Keratinocyte (primary cell): ENCODE data around the gene COTL1. TPM values are rescaled to one million over a fixed set of nuclear protein-coding genes. Genes with fewer than 3 reads are reported as not detected.

ENCODE experiments used
- DNase-seq: peaks from one replicate; pipeline ENCODE4 v3.0.0-alpha.2; 2011; ENCODE audit warnings: low read depth, missing footprints, low spot score
- FAIRE-seq: peaks from 2 replicates; lab custom pipeline; 2011; peaks lifted over from hg19 to GRCh38; lab: Jason Lieb, UNC
- H2AFZ ChIP-seq: 2 replicates; pipeline ENCODE4 v1.6.0; 2012; ENCODE audit warnings: low read length, control low read depth, inconsistent platforms; ENCODE audit not compliant: control insufficient read depth
- H3K27ac ChIP-seq: 2 replicates; pipeline ENCODE4 v1.5.1; 2011; ENCODE audit warnings: low read length; ENCODE audit not compliant: control insufficient read depth, insufficient read depth
- H3K27me3 ChIP-seq: 3 replicates; pipeline ENCODE4 v1.6.0; 2011; ENCODE audit warnings: low read length; ENCODE audit not compliant: control insufficient read depth, insufficient read depth; ENCODE audit errors: extremely low read depth
- H3K36me3 ChIP-seq, 2 experiments: 2 replicates in 1 of 2; 3 replicates in 1 of 2; pipeline ENCODE4 v1.5.1; 2011; ENCODE audit warnings: low read length in 2 of 2, mild to moderate bottlenecking in 1 of 2; ENCODE audit not compliant: control insufficient read depth in 2 of 2, insufficient read depth in 2 of 2; ENCODE audit errors: extremely low read depth in 1 of 2
- H3K4me1 ChIP-seq: 3 replicates; pipeline ENCODE4 v1.5.1; 2011; ENCODE audit warnings: low read length; ENCODE audit not compliant: control insufficient read depth, insufficient read depth; ENCODE audit errors: extremely low read depth
- H3K4me2 ChIP-seq: 3 replicates; pipeline ENCODE4 v1.6.0; 2011; ENCODE audit warnings: low read depth, low read length; ENCODE audit not compliant: control insufficient read depth, insufficient read depth; ENCODE audit errors: extremely low read depth
- H3K4me3 ChIP-seq, 3 experiments: fragments of 200-600 bp in 1 of 3; sonication (generic) in 1 of 3; 2 replicates in 2 of 3; 3 replicates in 1 of 3; pipeline ENCODE4 v1.5.1; 2011 to 2016; ENCODE audit warnings: low read length in 3 of 3, mild to moderate bottlenecking in 3 of 3, control low read depth in 2 of 3, inconsistent platforms in 1 of 3, low read depth in 1 of 3, mixed read lengths in 1 of 3, mixed run types in 1 of 3, moderate library complexity in 1 of 3; ENCODE audit not compliant: control insufficient read depth in 2 of 3, insufficient read depth in 2 of 3; ENCODE audit errors: extremely low read depth in 1 of 3
- H3K79me2 ChIP-seq: 2 replicates; pipeline ENCODE4 v1.6.0; 2012; ENCODE audit warnings: low read length; ENCODE audit not compliant: control insufficient read depth, insufficient read depth
- H3K9ac ChIP-seq: 3 replicates; pipeline ENCODE4 v1.6.0; 2011; ENCODE audit warnings: low read length; ENCODE audit not compliant: control insufficient read depth, insufficient read depth; ENCODE audit errors: extremely low read depth
- H3K9me1 ChIP-seq: 3 replicates; pipeline ENCODE4 v1.6.0; 2011; ENCODE audit warnings: low read length; ENCODE audit not compliant: control insufficient read depth, insufficient read depth; ENCODE audit errors: extremely low read depth
- H3K9me3 ChIP-seq: 2 replicates; pipeline ENCODE4 v1.5.1; 2012; ENCODE audit warnings: low read depth, low read length; ENCODE audit not compliant: control insufficient read depth
- H4K20me1 ChIP-seq: 3 replicates; pipeline ENCODE4 v1.6.0; 2011; ENCODE audit warnings: low read length; ENCODE audit not compliant: control insufficient read depth, insufficient read depth; ENCODE audit errors: extremely low read depth
- CTCF ChIP-seq, 3 experiments: IDR thresholded peaks in 1 of 3; conservative IDR thresholded peaks in 1 of 3; optimal IDR thresholded peaks in 1 of 3; 2 replicates in 2 of 3; 3 replicates in 1 of 3; pipeline versions ENCODE3 to v1.5.1; 2011; ENCODE audit warnings: low read length in 3 of 3, mild to moderate bottlenecking in 3 of 3, moderate library complexity in 2 of 3, control low read depth in 1 of 3, inconsistent platforms in 1 of 3; ENCODE audit not compliant: insufficient read depth in 2 of 3; ENCODE audit errors: extremely low read depth in 1 of 3
- EZH2 ChIP-seq: IDR thresholded peaks from one replicate; pipeline ENCODE4 v1.6.1; 2012; ENCODE audit warnings: inconsistent platforms, mild to moderate bottlenecking, low read length, moderate library complexity
- dilution Hi-C: fragments of 300-500 bp; cut with MboI; formaldehyde crosslinking; loops from one replicate; pipeline ENCODE4 v1.7.0; 2020; ENCODE audit warnings: low sequenced_read_pairs; ENCODE audit not compliant: extremely low pct_ligation_motif_present
- polyA plus RNA-seq, 5 experiments: library from polyadenylated mRNA; depleted of rRNA in 3 of 5; stranded (reverse) in 3 of 5; stranded (forward) in 1 of 5; unstranded in 1 of 5; fragments of >200 nt; gene quantifications; 1 replicate in 1 of 5; 2 replicates in 3 of 5; 3 replicates in 1 of 5; pipeline versions ENCODE4 v1.2.1 to v1.2.3, GENCODE V29; 2011 to 2012; ENCODE audit warnings: missing spikeins in 2 of 5, low read depth in 1 of 5, low replicate concordance in 1 of 5

The COTL1 gene
- polyA plus RNA-seq, 1 donor (not counting 4 experiments of a cell fraction or from before 2014, with no cell fraction given) = 116 TPM

GRCh38 chr16:84631886-84632285, 14.0 kb upstream of the COTL1 start:
- no peaks in the 10 kb centered on the region for H3K79me2 ChIP-seq
- dilution Hi-C loops = no loop called here
- H4K20me1 ChIP-seq = no peaks in the 10 kb centered on the region
- FAIRE-seq (no peak), DNase-seq (no peak)
- no peak overlapping the region for H3K4me2 ChIP-seq
- no peak overlapping the region for H3K27ac ChIP-seq
- H3K9me3 ChIP-seq = no peaks in the 10 kb centered on the region
- H3K4me1 ChIP-seq = peaks cover 4% of the 10 kb centered on the region
- H3K36me3 ChIP-seq = no peaks in the 10 kb centered on the region
- TF ChIP-seq CTCF (optimal IDR thresholded peaks at IDR 0.05 in 1 of 3, IDR thresholded peaks at IDR 0.05 in 1 of 3, conservative IDR thresholded peaks at IDR 0.05 in 1 of 3; ENCODE audit: extremely low read depth in 1 of 3, insufficient read depth in 2 of 3, low read length in 3 of 3) (no peak), EZH2 (no peak)
- H3K9me1 ChIP-seq = no peaks in the 10 kb centered on the region
- no peaks in the 10 kb centered on the region for H3K27me3 ChIP-seq
- no peak overlapping the region for H3K4me3 ChIP-seq
- no peak overlapping the region for H3K9ac ChIP-seq
- no peak overlapping the region for H2AFZ ChIP-seq

GRCh38 chr16:84631153-84631466, 13.2 kb upstream of the COTL1 start:
- no peaks in the 10 kb centered on the region for H3K9me1 ChIP-seq
- no peak overlapping the region for H2AFZ ChIP-seq
- dilution Hi-C loops = no loop called here
- no peaks in the 10 kb centered on the region for H3K36me3 ChIP-seq
- H4K20me1 ChIP-seq = no peaks in the 10 kb centered on the region
- H3K4me3 ChIP-seq = no peak overlapping the region
- FAIRE-seq (no peak), DNase-seq (no peak)
- no peak overlapping the region for H3K9ac ChIP-seq
- TF ChIP-seq EZH2 = no peak
- TF ChIP-seq CTCF (optimal IDR thresholded peaks at IDR 0.05 in 1 of 3, IDR thresholded peaks at IDR 0.05 in 1 of 3, conservative IDR thresholded peaks at IDR 0.05 in 1 of 3; ENCODE audit: extremely low read depth in 1 of 3, insufficient read depth in 2 of 3, low read length in 3 of 3) = no peak
- no peak overlapping the region for H3K27ac ChIP-seq
- no peaks in the 10 kb centered on the region for H3K9me3 ChIP-seq
- no peaks in the 10 kb centered on the region for H3K79me2 ChIP-seq
- peaks cover 4% of the 10 kb centered on the region for H3K4me1 ChIP-seq
- H3K4me2 ChIP-seq = no peak overlapping the region
- H3K27me3 ChIP-seq = no peaks in the 10 kb centered on the region
